NOMO-1 (cell line): Measurements from ENCODE around the gene KHDC1L.
A peak's percentile ranks its signal among the peaks of the same experiment; 100 is the strongest.
"Not testable (repeated sequence)": the region's sequence is repeated elsewhere in the genome, so short reads cannot be mapped to it uniquely, and the experiment has no call there.

ENCODE experiments used
- DNase-seq, 2 experiments: peaks; one replicate each; lab custom pipeline; 2025; ENCODE audit not compliant: unreplicated experiment in 2 of 2; lab: John Stamatoyannopoulos, UW

KHDC1L gene

GRCh38 chr6:73207221-73207837 is 18.0 kb downstream of the KHDC1L start:
- no peak for DNase-seq

- DNase-seq = no peak
Measured at GRCh38 chr6:73204252-73204651, 21.0 kb downstream of the KHDC1L start.

GRCh38 chr6:73203098-73203497 is 22.2 kb downstream of the KHDC1L start:
- peak in 1 of 2 experiments; percentile 29 for DNase-seq

- DNase-seq = no peak
Measured at GRCh38 chr6:73200735-73201134, 24.6 kb downstream of the KHDC1L start.

GRCh38 chr6:73200247-73200646 is 25.0 kb downstream of the KHDC1L start:
- DNase-seq = no peak

- no peak for DNase-seq
Measured at GRCh38 chr6:73194744-73195143, 30.6 kb downstream of the KHDC1L start.

GRCh38 chr6:73193302-73193701 is 32.0 kb downstream of the KHDC1L start:
- not testable (repeated sequence) for DNase-seq

GRCh38 chr6:73182021-73182607 is 43.2 kb downstream of the KHDC1L start:
- DNase-seq = no peak

- DNase-seq = peak; percentile 65 to 80
Measured at GRCh38 chr6:73180763-73181619, 44.3 kb downstream of the KHDC1L start.

- DNase-seq = no peak
Measured at GRCh38 chr6:73180076-73180738, 45.1 kb downstream of the KHDC1L start.

GRCh38 chr6:73177221-73177944 is 47.9 kb downstream of the KHDC1L start:
- no peak for DNase-seq

- DNase-seq = no peak
Measured at GRCh38 chr6:73176057-73176456, 49.2 kb downstream of the KHDC1L start.

GRCh38 chr6:73174646-73175045 is 50.6 kb downstream of the KHDC1L start:
- DNase-seq = no peak
